Esophagus mucosa (tissue), 1 donor: ENCODE measurements around the gene SH3PXD2A. TPM values are rescaled to one million over a fixed set of nuclear protein-coding genes. Genes with fewer than 3 reads are reported as not detected.
"Not testable (repeated sequence)": the region's sequence is repeated elsewhere in the genome, so short reads cannot be mapped to it uniquely, and the experiment has no call there.

Experiments used
- ATAC-seq: fragments of 200-7000 bp; cut with Tn5 transposase; one replicate; pipeline ENCODE4 v1.9.1; 2020
- total RNA-seq: library from RNA; stranded (reverse); gene quantifications from one replicate; pipeline ENCODE4 v1.2.4, GENCODE V29; 2023
- donor health status: DM: yes; HTN: yes; CAD: no.

Gene SH3PXD2A
- total RNA-seq, 1 donor from 2014 or later: 34.0 TPM

DNA sequence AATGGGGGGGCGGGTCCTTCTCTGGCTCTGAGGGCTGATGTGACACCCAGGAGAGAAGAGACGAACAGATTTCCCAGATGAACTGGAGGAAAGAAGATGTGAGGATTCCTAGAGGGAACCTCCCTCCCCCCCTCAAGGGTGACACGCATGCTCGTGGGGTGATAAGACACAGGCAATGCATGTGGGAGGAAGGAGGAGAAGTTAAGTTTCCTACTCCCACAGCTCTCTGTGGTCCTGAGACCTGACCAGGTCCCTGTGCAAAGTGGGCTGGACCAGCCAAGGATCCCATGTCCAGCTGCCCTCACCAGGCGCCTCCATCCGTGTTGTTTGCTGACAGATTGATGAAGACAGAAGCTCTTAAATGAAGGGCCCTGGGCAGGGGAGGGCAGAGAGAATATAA lies 112.6 kb downstream of the SH3PXD2A start:
- no peak for ATAC-seq

DNA sequence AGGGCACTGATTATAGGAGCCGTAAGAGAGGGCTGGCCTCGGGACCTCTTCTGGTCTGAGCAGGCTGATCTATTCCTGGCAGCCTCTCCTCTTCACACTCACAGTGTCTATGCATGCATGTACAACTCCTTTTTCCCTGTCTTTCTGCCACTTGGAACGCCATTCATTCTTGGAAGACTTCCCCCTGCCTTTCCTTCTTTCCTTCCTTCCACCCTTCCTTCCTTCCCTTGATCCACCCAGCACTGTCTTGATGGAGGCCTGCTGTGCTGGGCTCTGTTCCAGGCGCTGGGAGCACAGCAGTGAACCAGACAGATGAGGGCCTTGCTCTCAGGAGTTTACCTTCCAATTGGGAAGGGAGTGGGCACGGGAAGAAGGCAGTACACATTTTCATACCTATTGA lies 114.8 kb downstream of the SH3PXD2A start:
- ATAC-seq: no peak

DNA sequence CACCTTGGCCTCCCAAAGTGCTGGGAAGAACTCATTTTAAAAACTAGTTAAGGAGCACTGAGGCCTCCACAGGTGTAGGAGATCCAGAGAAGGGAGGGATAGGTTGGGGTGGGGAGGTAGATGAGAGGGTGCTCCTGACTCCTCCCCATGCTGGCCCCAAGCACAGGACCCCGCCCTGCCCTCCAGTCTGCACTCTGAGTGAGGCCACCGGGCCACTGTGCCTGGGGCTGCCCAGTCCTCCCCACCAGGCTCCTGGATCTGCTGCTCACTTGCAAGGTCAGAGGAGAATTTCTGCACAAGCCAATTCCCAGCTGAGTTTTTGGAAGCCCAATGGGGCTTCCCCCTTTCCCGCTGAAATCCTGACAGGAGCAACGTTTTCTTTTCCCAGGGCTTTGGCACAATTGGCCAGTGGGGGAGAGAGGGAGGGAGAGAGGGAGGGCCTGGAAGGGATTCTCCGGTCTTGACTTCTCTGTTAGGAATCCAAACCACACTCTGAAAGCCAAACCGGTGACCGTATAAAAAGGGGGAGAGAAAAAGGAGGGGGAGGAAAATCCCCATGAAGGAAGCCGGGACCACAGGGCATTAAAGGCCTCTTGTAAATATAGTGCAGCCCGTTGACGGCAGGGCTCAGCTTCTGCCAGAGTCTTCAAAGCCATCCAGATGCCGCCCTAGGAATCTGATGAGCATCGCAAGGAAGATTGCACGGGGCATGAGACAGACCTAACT lies 116.2 kb downstream of the SH3PXD2A start:
- ATAC-seq: no peak

DNA sequence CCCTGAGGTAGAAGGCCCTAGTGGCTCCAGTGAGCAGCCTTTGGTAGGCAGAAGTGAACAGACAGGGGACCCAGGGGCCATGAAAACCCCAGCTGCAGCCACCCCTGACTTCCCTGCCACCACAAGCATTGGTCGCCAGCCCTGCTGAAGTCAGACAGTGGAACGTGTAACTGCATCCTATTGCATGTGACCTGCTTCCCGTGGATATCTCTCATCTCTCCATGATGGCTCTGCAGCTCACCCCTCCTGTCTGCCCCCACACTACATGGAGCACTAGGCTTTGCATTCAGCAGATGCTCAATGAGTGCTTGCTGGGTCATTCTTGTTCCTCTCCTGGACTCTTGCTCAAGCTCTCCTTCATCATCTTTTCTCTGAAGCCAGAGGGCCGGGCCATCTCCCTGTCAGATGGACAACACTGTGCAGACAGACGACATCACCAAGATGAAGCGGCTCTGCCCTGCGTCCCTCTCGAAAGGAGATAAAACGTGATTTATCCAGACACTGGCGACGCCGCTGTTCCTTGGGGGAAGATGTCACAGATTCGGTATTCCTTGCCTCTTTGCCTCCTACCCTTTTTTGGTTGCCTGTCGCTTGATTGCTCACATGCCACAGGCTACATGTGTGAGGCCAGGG lies 117.5 kb downstream of the SH3PXD2A start:
- no peak for ATAC-seq

DNA sequence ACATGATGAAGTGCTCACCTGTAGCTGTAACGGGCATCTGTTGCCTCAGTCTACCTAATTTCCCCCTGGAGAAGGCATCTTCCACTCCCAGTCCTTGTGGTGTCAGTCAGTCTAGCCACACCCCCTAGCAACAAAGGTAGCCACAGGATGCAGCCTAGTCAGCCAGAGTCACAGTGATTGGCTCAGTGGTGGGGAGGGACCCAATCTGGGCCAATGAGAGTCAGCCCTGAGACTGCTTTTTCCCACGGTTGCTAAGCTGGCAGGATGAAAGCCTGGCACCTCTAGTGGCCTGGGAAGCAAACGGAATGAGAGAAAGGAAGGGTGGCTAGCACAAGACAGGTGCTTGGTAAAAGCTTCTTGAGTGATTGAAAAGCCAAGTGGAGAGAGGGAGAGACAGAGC lies 118.6 kb downstream of the SH3PXD2A start:
- peak; percentile 88 for ATAC-seq

DNA sequence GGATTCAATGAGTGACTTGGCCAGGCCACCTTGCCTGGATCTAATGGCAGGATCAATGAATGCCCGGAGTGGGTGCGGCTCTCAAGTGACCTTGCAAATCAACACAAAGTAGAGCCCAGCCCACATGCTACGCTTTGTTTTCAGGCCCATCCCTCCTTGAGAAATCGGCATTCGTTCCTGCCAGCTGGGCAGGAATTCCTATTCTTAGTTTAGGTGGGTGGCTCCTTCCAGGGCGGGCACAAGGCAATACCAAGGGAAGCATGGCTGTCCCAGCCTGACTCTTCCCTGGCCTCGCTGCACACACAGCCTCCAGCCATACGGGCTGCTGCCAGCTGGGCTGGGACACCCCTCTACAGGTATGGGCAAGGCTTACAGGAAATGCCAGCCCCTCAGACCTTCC lies 119.3 kb downstream of the SH3PXD2A start:
- peak; percentile 83 for ATAC-seq

DNA sequence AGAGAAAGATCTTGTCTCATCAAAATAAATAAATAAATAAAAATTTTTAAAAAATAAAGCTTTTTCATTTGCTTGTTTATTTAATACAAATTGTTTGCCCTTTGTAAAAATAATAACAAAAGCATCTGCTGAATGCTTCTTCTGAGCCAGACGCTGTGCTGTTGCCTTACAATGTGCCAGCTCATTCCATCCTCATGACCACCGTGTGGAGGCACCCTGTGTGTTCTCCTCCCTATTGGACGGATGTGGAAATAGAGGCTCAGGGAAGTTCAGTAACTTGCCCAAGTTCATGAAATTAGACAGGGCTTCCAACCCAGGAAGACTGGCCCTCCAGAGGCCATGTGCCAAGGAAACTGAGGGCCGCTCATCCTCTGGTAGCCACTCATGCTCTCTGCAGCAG lies 120.6 kb downstream of the SH3PXD2A start:
- ATAC-seq: no peak

DNA sequence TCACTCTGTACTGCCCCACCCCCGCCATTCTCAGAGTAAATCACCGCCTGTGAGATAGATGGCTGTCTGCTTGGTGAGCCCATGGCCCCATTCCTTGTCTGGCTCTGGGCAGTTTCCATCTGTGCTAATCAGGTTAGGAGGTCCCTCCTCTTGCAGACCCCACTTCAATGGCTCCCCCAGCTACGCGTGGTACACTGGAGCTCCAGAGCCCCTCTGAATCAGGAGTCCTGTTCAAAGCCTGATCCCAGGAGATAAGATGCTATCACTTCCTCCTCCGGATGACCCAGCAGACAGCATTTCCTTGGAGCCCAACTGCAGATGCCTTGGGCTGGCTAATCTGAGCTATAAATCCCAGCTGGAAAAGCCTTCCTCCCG lies 122.3 kb downstream of the SH3PXD2A start:
- no peak for ATAC-seq

DNA sequence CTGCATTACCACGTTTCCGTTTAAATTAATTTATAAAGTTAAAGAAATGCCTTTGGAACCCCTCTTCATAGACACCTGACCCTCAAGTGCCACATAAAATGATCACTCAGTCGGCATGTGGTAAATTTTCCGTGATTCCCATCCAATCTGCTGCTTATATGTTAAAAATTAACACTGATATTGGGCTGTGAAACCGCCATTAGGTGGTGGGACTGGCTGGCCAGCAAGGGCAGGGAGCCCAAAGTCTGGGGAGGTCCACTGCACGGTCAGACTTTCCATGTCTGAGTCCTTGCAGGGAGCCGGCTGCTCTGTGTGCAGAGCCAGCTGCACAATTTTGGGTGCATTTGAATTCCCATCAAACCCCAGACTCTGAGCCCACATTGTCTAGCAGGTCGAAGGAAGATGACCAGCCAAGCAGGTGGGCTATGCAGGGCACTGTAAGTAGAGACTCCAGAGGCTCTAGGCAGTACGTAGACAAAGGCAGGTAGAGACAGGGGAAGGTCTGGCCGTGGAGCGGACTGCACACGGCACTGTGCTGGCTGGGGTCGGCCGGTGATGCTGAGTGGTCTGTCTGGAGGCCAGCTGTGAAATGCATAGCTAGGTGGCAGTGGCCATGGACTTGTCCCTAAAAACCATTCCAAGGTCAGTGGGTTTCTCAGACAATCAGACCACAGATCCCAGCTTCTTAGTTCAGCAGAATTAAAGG lies 122.9 kb downstream of the SH3PXD2A start:
- ATAC-seq: no peak

DNA sequence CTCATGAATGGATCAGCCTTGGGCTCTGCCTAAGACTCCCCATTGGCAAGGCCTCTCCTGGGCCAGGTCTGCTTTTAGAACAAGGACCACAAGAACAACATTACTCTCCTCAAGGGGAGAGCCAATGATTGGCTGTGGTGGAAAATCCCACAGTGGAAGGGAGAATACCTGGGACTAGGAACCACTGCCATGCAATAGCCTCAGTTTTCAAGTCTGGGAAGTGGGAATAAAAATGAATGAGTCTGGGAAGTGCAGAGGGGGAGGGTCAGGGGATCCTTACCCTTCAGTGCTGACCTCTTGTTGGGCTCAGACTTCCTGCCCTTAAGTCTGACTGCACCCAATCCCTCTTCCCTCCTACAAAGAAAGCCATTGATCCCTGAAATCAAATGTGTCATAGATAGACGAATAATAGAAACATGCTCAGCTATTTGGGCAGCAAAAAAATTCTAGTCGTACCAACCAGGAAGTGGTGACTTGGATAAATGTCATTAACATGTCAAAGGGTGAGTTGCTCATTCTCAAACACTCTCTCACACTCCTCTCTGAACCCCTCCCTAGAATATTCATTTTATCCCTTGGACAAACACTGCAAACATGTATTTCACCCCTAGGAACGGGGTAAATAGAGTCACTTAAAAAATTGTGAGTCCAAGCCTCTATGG lies 123.6 kb downstream of the SH3PXD2A start:
- ATAC-seq: peak; percentile 19

DNA sequence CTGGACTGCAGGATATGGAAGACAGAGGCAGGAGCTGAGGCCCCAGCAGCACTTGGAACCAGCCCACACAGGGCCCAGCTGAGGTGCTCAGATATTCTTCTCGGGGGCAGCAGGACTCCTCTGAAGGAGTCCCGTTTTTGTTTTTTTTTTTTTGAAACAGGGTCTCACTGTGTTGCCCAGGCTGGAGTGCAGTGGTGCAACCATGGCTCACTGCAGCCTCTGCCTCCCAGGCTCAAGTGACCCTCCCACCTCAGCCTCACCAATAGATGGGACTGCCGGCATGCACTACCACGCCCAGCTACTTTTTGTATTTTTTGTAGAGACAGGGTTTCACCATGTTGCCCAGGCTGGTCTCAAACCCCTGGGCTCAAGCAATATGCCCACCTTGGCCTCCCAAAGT lies 124.3 kb downstream of the SH3PXD2A start:
- not testable (repeated sequence) for ATAC-seq

DNA sequence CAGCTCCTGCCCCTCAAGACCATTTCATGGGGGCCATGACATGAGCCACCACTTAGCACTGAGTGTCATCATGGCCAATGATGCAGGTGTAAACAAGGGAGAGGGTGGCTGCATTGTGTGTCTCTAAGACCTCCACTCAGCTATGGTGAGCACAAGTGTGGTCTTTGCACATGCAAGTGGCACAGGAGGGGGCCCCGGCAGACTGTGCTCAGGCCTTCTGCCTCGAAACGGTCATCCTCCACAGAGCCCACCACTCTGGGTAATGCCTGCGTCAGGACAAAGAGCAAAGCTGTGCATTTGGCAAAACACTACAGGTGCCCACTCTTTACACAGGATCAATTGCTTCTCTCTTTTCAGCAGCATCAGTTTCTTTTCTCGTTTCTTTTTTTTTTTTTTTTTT lies 125.5 kb downstream of the SH3PXD2A start:
- no peak for ATAC-seq

DNA sequence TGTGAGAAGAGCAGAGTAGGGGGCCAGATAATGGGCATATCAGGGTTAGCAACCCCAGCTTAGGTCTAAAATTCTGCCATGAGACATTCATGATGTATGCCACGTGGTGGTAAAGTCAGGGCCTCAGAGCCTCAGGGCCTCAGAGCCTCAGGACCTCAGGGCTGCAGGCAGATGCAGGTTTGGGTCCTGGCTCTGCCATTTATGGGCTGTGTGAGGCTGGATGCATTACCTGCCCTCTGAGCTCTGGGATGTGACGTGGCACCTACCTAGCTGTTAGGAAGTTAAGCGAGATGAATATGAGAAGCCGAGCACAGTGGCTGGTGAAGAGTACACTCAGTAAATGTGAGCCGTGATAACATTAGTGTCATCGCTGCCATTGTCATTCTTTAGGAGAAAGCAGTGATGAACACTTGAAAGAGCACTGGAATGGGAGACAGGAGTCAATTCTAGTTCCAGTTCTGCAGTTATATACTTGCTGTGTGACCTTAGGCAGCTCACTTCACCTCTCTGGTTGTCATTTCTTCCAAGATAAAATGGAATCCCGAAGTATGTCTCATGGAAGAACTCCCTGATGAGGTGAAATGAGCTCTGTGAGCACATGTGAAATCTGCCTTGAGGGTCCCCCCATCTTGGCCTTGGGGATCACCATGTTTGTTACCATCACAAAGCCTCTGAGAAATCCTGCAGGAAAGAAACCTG lies 127.2 kb downstream of the SH3PXD2A start:
- no peak for ATAC-seq

DNA sequence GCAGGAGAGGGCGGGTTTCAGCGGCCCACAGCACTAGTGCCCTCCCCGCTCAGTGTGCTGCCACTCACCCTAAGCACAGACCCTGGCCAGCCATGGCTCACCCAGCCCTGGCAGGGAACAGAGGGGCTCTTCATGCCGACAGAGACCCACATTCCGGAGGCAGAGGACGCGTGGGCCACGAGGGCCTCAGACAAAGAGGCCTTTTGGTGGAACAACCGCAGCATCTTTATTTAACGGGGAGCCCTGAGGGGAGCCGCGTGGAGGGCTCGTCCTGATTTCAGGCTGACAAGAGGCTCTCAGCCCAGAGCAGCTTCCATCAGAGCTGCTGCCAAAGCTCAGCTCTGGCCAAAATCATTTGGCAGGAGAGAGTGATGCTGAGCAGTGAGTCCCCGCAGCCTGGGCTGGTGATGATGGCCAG lies 127.8 kb downstream of the SH3PXD2A start:
- ATAC-seq: no peak

DNA sequence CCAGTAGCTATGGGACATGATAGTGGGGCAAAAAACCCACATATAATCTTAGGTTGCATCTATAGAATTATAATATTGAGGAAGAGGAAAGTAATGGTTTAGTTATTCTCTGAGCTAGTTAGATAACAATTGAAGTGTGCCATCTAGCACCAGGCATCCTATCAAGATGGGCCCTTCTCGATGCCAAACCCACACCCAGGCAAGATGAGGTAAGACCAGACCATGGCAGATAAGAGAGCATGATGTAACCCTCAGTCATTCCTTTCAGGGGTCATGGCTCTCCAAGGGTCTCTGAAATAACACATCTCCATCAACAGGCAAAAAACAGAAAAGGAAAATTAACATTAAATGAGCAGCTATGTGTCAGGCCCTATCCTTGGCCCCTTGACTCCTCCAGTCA lies 128.7 kb downstream of the SH3PXD2A start:
- ATAC-seq: no peak

DNA sequence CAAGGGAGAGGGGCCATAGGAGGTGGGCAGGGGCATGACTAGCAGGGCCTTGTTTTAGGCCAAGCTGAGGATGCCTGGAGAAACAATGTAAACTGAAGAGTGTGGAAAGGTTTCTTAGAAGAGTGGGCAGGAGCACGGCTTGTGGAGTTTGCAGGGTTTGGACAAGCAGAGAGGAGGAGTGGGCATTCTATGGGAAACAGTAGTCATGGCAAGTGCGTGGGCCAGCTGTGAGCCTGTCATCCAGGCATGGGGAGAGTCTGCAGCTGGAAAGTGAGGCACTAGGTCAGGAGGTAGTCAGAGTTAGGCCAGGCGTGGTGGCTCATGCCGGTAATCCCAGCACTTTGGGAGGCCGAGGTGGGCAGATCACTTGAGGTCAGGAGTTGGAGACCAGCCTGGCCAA lies 130.1 kb downstream of the SH3PXD2A start:
- no peak for ATAC-seq

DNA sequence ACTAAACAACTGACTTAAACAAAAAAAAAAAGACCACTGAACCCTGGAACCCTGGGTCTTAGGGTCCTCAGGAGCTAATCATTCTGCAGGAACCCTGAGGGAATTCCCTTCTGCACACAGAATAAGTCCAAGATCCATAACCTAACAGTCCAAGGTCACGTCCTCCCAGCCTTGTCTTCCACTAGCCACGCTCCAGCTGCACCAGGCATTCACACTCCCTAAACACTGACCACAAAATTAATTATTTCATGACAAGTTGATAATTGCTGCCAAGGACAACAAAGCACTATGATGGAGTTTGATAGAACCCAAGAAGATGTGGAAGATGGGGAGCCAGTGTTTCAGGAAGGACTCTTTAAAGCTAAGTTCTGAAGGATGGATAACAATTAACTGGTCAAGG lies 130.6 kb downstream of the SH3PXD2A start:
- no peak for ATAC-seq

DNA sequence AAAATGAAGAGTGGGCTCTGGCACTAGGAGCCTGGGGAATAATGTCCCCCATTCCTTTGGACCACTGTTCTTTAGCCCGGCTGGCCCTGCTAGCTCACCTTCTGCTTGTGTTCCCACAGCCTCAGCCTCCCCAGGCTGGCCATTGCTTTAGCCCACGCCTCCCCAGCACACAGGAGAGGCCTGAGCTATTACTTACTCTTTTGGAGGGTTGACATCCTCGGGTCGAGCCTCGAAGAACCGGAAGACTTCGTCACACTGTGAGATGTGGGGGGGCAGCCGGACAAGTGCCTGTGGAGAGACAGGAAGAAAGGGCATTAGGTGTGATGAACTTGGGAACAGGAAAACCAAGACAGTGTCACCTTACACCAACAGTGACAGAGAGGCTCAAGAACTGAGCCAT lies 131.3 kb downstream of the SH3PXD2A start:
- no peak for ATAC-seq

DNA sequence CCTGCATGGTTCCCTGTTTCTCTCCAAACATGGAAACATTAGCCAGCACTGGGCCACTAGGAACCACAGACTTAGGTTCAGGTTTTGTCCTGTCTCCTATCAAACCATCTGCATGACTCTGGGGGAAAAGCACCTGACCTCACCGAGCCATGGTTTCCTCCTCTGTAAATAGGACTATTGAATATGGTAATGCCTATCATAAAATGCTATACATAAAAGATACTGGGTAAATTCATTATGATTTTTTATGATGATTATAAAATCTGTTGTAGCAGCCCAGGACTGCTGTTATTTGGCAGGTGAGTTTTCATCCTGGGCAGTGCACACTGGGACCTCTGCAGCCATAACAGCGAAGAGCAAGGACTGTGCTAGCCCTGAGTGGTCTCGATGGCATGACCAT lies 131.8 kb downstream of the SH3PXD2A start:
- no peak for ATAC-seq

DNA sequence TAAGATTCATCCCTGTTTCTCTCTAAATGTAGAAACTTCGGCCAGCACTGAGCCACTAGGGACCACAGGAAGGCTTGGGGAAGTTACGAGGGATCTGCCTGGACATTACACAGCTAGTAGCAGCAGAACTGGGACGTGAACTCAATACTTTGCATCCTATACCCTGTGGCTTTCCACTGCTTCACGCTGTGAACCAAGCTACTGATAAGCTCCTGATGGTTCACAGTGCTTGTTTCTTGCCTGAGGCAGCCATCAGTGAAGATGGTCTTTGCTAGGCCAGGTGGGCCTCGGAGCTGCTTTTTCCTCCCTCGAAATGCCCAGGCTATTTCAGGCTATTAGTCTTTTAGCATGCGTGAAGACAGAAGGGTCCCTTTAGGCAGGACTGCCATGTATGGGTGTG lies 132.7 kb downstream of the SH3PXD2A start:
- ATAC-seq: no peak

DNA sequence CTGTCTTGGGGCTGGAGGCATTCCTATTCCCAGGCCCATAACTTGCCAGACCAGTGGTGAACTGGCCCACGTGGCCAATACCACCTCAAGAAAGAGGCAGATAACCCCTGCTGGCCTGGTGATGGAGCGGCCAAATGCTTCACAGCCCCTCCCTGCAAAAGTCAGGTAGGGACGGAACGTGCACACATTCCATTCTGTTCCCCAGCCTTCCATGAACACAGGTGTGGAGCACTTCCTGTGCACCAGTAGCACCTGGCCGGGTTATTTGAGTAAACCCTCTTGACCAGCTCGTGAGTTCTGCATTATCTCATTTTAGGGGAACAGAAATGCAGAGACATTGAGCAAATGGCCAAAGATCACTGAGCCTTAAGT lies 134.4 kb downstream of the SH3PXD2A start:
- no peak for ATAC-seq

DNA sequence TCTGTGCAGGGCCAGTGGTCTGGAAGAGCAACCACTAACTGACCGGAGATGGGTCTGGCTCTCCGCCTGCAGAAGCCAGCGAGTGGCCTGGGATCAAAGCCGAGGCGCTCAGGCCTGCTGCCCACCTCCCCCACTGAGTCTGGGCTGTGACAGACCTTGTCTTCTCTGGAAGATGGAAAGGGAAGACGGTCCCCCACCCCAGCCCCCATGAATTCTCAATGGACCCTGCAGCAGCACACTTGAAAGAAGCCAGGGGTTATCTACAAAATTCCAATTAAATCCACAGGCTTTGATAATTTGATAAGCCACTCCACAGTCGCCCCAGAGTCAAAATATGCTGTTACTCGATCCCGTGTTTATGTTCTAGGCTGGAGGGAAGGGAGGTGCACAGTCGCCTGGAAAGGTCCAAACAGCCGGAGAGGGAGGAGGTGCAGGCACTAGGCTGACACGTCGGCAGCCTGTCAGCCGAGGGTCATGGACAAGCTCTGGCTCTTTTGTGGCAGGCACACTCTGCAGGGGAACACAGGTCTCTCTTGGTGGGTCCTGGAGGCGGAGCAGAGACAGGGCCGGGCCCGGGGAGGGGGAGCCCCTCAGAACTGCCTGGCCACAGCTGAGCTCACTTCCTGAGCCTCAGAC lies 134.9 kb downstream of the SH3PXD2A start:
- ATAC-seq: no peak
